H9 (cell line): ENCODE data around the gene FASLG. TPM values are rescaled to one million over a fixed set of nuclear protein-coding genes. Genes with fewer than 3 reads are reported as not detected.

ENCODE experiments used
- DNase-seq: peaks from one replicate; pipeline ENCODE4 v3.0.0-alpha.2; 2017
- H2AFZ ChIP-seq: one replicate; pipeline ENCODE4 v1.6.1; 2013; ENCODE audit warnings: mild to moderate bottlenecking, low read length, control low read depth, moderate library complexity
- H2AK5ac ChIP-seq: 2 replicates; pipeline ENCODE4 v1.6.1; 2013; ENCODE audit warnings: low read length, control low read depth, mixed read lengths; ENCODE audit not compliant: insufficient read length
- H2BK120ac ChIP-seq: one replicate; pipeline ENCODE4 v1.6.1; 2013; ENCODE audit warnings: low read depth, mild to moderate bottlenecking, low read length, control low read depth, inconsistent platforms; ENCODE audit not compliant: poor library complexity, severe bottlenecking
- H2BK12ac ChIP-seq: 2 replicates; pipeline ENCODE4 v1.6.1; 2013; ENCODE audit warnings: low read length, control low read depth, mixed read lengths, low read depth; ENCODE audit not compliant: insufficient read length
- H2BK15ac ChIP-seq: 2 replicates; pipeline ENCODE4 v1.6.1; 2013; ENCODE audit warnings: low read depth, low read length, control low read depth
- H2BK20ac ChIP-seq: one replicate; pipeline ENCODE4 v1.6.1; 2013; ENCODE audit warnings: low read depth, mild to moderate bottlenecking, low read length, control low read depth, inconsistent platforms; ENCODE audit not compliant: poor library complexity, severe bottlenecking
- H2BK5ac ChIP-seq: 2 replicates; pipeline ENCODE4 v1.6.1; 2013; ENCODE audit warnings: low read length, control low read depth, mixed read lengths; ENCODE audit not compliant: insufficient read length
- H3K14ac ChIP-seq: 2 replicates; pipeline ENCODE4 v1.6.1; 2013; ENCODE audit warnings: low read length, control low read depth; ENCODE audit not compliant: insufficient read depth
- H3K18ac ChIP-seq: 2 replicates; pipeline ENCODE4 v1.6.1; 2013; ENCODE audit warnings: low read depth, mild to moderate bottlenecking, mixed read lengths, low read length, control low read depth; ENCODE audit not compliant: insufficient read length
- H3K23ac ChIP-seq: 2 replicates; pipeline ENCODE4 v1.6.1; 2013; ENCODE audit warnings: low read length, control low read depth, mixed read lengths, low read depth; ENCODE audit not compliant: insufficient read length
- H3K23me2 ChIP-seq: 2 replicates; pipeline ENCODE4 v1.6.1; 2013; ENCODE audit warnings: low read depth, mild to moderate bottlenecking, mixed read lengths, low read length, control low read depth; ENCODE audit not compliant: insufficient read length, poor library complexity, severe bottlenecking
- H3K27ac ChIP-seq: 2 replicates; pipeline ENCODE4 v1.5.1; 2013; ENCODE audit warnings: low read length, control low read depth, mixed read lengths, low read depth; ENCODE audit not compliant: insufficient read length
- H3K27me3 ChIP-seq: 2 replicates; pipeline ENCODE4 v1.6.1; 2013; ENCODE audit warnings: low read length, control low read depth, inconsistent platforms; ENCODE audit not compliant: insufficient read depth
- H3K4ac ChIP-seq: 2 replicates; pipeline ENCODE4 v1.6.1; 2013; ENCODE audit warnings: low read depth, mild to moderate bottlenecking, control low read depth, inconsistent platforms, low read length, moderate library complexity
- H3K4me1 ChIP-seq: 2 replicates; pipeline ENCODE4 v1.6.1; 2013; ENCODE audit warnings: low read length, control low read depth, inconsistent platforms; ENCODE audit not compliant: insufficient read depth
- H3K4me2 ChIP-seq: 2 replicates; pipeline ENCODE4 v1.6.1; 2013; ENCODE audit warnings: low read length, control low read depth, mixed read lengths; ENCODE audit not compliant: insufficient read length, insufficient read depth
- H3K56ac ChIP-seq: 2 replicates; pipeline ENCODE4 v1.6.1; 2013; ENCODE audit warnings: low read depth, mild to moderate bottlenecking, mixed read lengths, low read length, control low read depth; ENCODE audit not compliant: insufficient read length
- H3K79me1 ChIP-seq: 2 replicates; pipeline ENCODE4 v1.6.1; 2013; ENCODE audit warnings: low read depth, mild to moderate bottlenecking, moderate library complexity, low read length, control low read depth, inconsistent platforms; ENCODE audit not compliant: insufficient read depth, poor library complexity, severe bottlenecking
- H3K79me2 ChIP-seq: 2 replicates; pipeline ENCODE4 v1.6.1; 2013; ENCODE audit warnings: low read length, control low read depth, inconsistent platforms; ENCODE audit not compliant: insufficient read depth
- H3K9ac ChIP-seq: 2 replicates; pipeline ENCODE4 v1.6.1; 2013; ENCODE audit warnings: low read length, control low read depth, mixed read lengths; ENCODE audit not compliant: insufficient read length; ENCODE audit errors: extremely low read depth
- H3K9me3 ChIP-seq: one replicate; pipeline ENCODE4 v1.6.1; 2013; ENCODE audit warnings: low read depth, low read length, inconsistent platforms; ENCODE audit not compliant: control insufficient read depth
- H3T11ph ChIP-seq: one replicate; pipeline ENCODE4 v1.6.1; 2013; ENCODE audit warnings: mild to moderate bottlenecking, low read length, control low read depth, inconsistent platforms
- H4K20me1 ChIP-seq: one replicate; pipeline ENCODE4 v1.6.1; 2013; ENCODE audit not compliant: control insufficient read depth, insufficient read length, insufficient read depth
- H4K5ac ChIP-seq: 2 replicates; pipeline ENCODE4 v1.6.1; 2013; ENCODE audit warnings: low read depth, mild to moderate bottlenecking, mixed read lengths, low read length, control low read depth; ENCODE audit not compliant: insufficient read length
- H4K8ac ChIP-seq: replicated peaks from 2 replicates; pipeline ENCODE4 v1.6.1; 2013; ENCODE audit warnings: low read length, control low read depth, mixed read lengths, low read depth; ENCODE audit not compliant: insufficient read length
- H4K91ac ChIP-seq: 2 replicates; pipeline ENCODE4 v1.6.1; 2013; ENCODE audit warnings: low read depth, mild to moderate bottlenecking, moderate library complexity, mixed read lengths, low read length, control low read depth; ENCODE audit not compliant: insufficient read length
- H3K27ac Mint-ChIP-seq, 3 experiments: 2 replicates in 2 of 3; 3 replicates in 1 of 3; pipeline ENCODE4 v1.8.0; 2020 to 2021; ENCODE audit warnings: mixed read lengths in 3 of 3, mild to moderate bottlenecking in 1 of 3, moderate library complexity in 1 of 3
- H3K27me3 Mint-ChIP-seq: 2 replicates; pipeline ENCODE4 v1.8.0; 2021; ENCODE audit warnings: low read depth, mild to moderate bottlenecking, moderate library complexity, mixed read lengths
- H3K36me3 Mint-ChIP-seq, 3 experiments: 2 replicates in 2 of 3; 3 replicates in 1 of 3; pipeline ENCODE4 v1.8.0; 2020 to 2021; ENCODE audit warnings: low read depth in 3 of 3, mixed read lengths in 3 of 3; ENCODE audit not compliant: insufficient read depth in 1 of 3
- H3K4me1 Mint-ChIP-seq, 2 experiments: 2 replicates each; pipeline ENCODE4 v1.8.0; 2020; ENCODE audit warnings: mixed read lengths in 2 of 2
- H3K4me3 Mint-ChIP-seq, 2 experiments: 2 replicates in 1 of 2; 3 replicates in 1 of 2; pipeline ENCODE4 v1.8.0; 2020 to 2021; ENCODE audit warnings: mild to moderate bottlenecking in 2 of 2, mixed read lengths in 2 of 2, moderate library complexity in 1 of 2
- H3K9me3 Mint-ChIP-seq, 2 experiments: 2 replicates in 1 of 2; 3 replicates in 1 of 2; pipeline ENCODE4 v1.8.0; 2020; ENCODE audit warnings: mild to moderate bottlenecking in 2 of 2, mixed read lengths in 2 of 2, moderate library complexity in 1 of 2
- CTCF ChIP-seq: fragments of 200-600 bp; sonication (generic); conservative IDR thresholded peaks from 3 replicates; pipeline ENCODE4 v1.8.0; 2021; ENCODE audit warnings: antibody characterized with exemption, mild to moderate bottlenecking
- WGBS: extraction: QIAGEN DNeasy Blood & Tissue Kit; methylation state at CpG from one replicate; pipeline ENCODE4 v1.1.7; 2013; ENCODE audit warnings: missing lambda C conversion rate, low lambda C conversion rate, mixed read lengths; ENCODE audit not compliant: insufficient read length; ENCODE audit errors: extremely low coverage; 5-methylcytosine and 5-hydroxymethylcytosine counted together
- total RNA-seq: library from RNA; stranded (reverse); gene quantifications from 2 replicates; pipeline ENCODE4 v1.2.1, GENCODE V29; 2021

FASLG gene
- total RNA-seq, 1 experiment from 2014 or later = not detected

DNA sequence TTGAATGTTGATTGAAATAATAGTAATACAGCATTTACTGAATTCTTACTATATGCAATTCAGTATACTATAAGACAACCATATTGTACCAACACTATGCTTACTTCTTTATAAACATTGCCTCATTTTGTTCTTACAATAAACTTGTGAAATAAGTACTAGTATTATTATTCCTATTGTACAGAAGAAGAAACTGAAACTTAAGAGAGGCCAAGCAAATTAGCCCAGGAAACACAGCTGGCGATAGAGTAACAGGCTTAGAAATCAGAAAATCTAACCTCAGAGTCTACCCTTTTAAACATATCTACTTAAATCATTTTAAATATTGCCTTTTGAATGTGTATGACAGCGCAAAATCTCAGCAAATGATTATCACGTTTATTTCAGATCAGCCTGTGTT, 41.7 kb downstream of the FASLG start:
- DNase-seq = no peak
- Histone ChIP-seq H4K20me1 (no peaks in the 10 kb centered on the region), H3T11ph (no peak overlapping the region), H4K91ac (no peak overlapping the region), H3K23ac (no peak overlapping the region), H3K4me2 (no peak overlapping the region), H2BK120ac (no peak overlapping the region), H4K8ac (no peak overlapping the region), H2AK5ac (no peak overlapping the region), H2BK15ac (no peak overlapping the region), H3K79me1 (no peaks in the 10 kb centered on the region), H3K14ac (no peak overlapping the region), H3K4me1 (no peaks in the 10 kb centered on the region; the same call in 1 of the 2 replicates), H3K18ac (no peak overlapping the region), H3K4ac (no peak overlapping the region), H2BK5ac (no peak overlapping the region), H3K56ac (no peak overlapping the region), H2BK12ac (no peak overlapping the region), H3K9ac (no peak overlapping the region), H3K23me2 (no peaks in the 10 kb centered on the region), H3K27me3 (no peaks in the 10 kb centered on the region), H4K5ac (no peak overlapping the region), H2AFZ (no peak overlapping the region), H3K9me3 (no peaks in the 10 kb centered on the region), H3K79me2 (no peaks in the 10 kb centered on the region), H3K27ac (no peak overlapping the region), H2BK20ac (no peak overlapping the region)
- no peak for TF ChIP-seq CTCF
- WGBS = no CpG with 5 or more reads among the region's 3 CpGs
- no peak overlapping the region for H3K27ac Mint-ChIP-seq
- peaks cover 12 to 13% of the 10 kb centered on the region in 2 experiments; a peak in 2 of 4 replicates for H3K4me1 Mint-ChIP-seq
- no peaks in the 10 kb centered on the region for H3K9me3 Mint-ChIP-seq
- no peak overlapping the region for H3K4me3 Mint-ChIP-seq
- no peaks in the 10 kb centered on the region for H3K27me3 Mint-ChIP-seq
- no peaks in the 10 kb centered on the region; a peak in 1 of 7 replicates for H3K36me3 Mint-ChIP-seq
